GM21576 (cell line): ENCODE measurements around the gene ZNF367.
"Not testable (repeated sequence)": the region's sequence is repeated elsewhere in the genome, so short reads cannot be mapped to it uniquely, and the experiment has no call there.

Source experiments
- ATAC-seq: cut with Tn5 transposase; IDR thresholded peaks from one replicate; pipeline ENCODE4 v1.9.1; 2021; ENCODE audit warnings: mild to moderate bottlenecking, moderate library complexity; ENCODE audit not compliant: unreplicated experiment

The ZNF367 gene

DNA sequence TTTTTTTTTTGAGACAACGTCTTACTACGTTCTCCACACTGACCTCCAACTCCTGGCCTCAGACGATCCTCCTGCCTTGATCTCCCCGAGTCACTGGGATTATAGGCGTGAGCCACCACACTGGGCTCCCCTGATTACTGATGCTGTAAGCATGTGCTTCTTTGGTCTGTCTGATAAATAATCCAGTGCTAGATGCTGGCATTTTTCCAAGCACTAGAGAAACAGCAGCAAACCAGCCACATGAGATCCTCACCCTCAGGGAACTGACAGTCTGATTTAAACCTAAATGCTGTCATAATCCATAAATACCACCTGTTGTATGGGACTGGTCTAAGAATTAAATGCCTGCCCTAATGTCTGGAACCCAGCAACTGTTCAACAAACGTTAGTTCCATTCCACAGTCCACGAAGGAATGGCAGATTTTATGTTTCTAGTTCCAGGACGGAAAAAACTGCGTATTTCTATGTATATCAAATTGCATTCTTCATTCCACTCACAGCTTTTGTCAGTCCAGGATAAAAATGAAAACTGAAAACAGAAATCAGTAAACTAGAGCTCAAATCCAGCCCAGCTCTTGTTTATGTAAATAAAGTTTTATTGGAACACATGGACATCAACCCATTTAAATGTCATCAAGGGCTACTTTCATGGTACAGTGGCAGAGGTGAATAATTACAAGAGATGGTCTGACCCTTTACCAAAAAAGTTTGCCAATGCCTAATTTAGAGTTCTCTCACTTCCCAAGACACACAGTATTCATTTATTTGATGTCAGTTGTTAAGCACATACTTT is 54.8 kb downstream of the ZNF367 start:
- ATAC-seq, result no peak

DNA sequence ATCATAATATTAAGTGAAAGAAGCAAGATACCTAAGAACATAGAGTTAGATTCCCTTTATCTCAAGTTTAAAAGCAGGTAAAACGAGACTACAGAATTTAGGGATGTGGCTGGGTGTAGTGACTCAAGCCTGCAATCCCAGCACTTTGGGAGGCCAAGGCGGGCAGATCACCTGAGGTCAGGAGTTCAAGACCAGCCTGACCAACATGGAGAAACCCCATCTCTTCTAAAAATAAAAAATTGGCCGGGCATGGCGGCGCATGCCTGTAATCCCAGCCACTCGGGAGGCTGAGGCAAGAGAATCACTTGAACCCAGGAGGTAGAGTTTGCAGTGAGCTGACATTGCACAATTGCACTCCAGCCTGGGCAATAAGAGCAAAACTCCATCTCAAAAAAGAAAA is 56.1 kb downstream of the ZNF367 start:
- not testable (repeated sequence) for ATAC-seq

- no peak for ATAC-seq
Observed at GRCh38 chr9:96361668-96362067, 56.5 kb downstream of the ZNF367 start.

GRCh38 chr9:96360976-96361375 is 57.2 kb downstream of the ZNF367 start:
- ATAC-seq, result no peak

DNA sequence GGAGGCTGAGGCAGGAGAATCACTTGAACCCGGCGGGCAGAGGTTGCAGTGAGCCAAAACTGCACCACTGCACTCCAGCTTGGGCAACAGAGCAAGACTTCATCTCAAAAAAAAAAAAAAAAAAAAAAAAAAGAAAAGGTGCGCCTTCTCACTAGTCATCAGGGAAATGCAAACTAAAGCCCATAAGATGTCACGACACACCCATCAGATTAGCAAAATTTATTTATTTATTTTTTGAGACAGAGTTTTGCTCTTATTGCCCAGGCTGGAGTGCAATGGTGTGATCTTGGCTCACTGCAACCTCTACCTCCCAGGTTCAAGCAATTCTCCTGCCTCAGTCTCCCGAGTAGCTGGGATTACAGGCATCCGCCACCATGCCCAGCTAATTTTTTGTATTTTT is 57.6 kb downstream of the ZNF367 start:
- not testable (repeated sequence) for ATAC-seq

DNA sequence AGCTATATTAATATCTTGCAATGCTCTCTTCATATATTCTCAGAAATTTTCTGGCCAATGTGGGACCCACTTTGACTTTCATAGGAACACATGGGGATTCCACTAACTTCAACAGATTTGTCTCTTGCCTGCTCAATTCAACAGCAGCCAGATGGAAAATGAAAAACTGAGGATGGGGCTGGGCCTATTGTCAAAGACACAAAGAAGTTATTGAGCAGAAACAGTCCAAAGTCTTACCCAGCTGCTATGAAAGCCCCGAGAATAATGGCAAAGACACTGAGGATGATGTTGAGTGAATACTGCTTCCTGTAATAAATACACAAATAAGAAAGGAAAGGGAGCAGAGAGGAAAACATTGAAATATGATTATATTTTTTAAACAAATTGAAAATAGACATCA is 67.3 kb downstream of the ZNF367 start:
- ATAC-seq, result no peak

GRCh38 chr9:96348261-96348660 is 69.9 kb downstream of the ZNF367 start:
- ATAC-seq, result no peak

GRCh38 chr9:96345551-96345950 is 72.6 kb downstream of the ZNF367 start:
- ATAC-seq, result no peak

- ATAC-seq, result no peak
Observed at GRCh38 chr9:96344458-96345180, 73.6 kb downstream of the ZNF367 start.

DNA sequence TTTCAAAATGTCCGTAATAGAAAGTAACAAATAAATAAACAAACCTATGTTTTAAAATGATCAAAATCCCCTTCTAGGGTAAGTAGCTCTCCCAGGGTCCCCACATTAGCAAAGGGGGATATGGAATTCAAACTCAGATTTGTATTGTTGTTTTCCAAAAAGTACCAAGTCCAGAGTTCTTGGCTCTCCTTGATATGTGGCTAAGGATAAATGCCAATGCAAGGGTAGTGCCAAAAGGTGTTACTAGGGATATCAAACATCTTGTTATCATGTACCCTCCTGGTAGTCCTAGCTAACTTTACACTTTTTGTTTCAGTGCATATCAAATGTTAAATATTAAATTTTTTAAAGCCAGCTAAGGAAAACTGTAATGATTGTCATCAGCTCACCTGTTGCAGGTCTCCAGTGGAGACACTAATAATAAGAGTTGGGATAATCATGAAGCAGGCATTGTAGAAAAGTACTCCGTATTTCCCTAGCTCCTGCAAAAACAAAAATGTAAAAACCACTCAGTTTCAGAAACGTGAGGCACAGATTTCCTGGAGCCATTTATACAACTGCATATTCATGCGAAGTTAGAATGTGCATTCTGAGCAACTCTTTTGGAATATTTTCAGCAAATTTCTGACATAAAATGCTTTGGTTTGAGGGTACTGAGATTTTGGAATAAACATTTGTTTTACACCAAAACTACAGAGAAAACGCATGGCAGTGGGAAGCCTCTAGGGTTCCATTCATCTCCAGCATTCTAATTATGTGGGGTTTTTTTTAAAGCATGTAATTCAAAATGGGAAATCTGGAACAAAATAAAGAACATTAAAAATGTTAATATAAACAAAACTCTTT is 74.4 kb downstream of the ZNF367 start:
- ATAC-seq, result no peak

DNA sequence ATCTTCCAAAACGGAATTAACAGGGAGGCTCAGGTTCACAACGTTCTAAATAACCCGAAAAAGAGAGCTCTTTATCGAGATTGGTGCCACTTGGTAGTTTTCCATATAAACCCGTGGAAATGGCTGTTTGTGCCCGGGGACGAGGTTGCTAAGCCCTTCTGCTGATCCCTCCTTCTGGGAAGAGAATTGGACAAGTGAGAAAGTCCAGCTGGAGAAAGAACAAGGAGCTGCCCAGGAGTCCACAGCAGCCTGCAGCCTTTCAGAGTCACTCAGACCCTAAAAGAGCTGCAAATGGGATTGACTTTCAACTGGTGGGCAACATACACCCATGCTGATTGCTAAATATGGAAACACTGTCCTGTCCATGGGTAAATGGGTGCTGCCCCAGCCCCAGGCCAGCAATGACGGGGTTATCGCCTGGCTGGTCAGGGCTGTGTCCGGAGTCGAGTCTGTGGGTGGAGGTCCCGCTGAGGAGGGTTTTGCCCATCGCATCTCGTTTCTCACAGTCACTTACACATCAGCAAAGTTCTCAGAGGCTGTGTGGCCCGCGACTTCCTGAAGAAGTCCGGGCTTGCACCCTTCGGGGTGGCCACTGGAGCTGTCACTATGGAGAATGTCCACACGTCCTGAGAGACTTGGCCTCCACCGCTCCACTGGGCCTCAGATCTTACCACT is 75.5 kb downstream of the ZNF367 start:
- no peak for ATAC-seq

DNA sequence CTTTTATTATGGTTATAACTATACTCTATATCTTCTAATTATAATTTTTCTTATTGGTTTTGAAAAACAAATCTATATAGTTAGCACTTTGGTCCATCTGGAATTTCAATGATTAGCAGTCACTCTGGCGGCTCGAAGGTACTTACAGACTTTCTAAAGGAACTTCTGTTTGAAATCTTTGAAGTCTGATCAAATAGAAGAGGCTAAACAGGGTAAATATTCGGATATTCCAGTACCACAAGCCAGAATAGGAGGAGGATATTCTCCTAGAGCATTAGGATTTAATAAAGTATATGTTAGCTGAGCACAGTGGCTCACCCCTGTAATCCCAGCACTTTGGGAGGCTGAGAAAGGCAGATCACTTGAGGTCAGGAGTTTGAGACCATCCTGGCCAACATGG is 77.5 kb downstream of the ZNF367 start:
- no peak for ATAC-seq

GRCh38 chr9:96338299-96338698 is 79.9 kb downstream of the ZNF367 start:
- no peak for ATAC-seq
